Measurements from ENCODE around the gene TNIK.

DNA sequence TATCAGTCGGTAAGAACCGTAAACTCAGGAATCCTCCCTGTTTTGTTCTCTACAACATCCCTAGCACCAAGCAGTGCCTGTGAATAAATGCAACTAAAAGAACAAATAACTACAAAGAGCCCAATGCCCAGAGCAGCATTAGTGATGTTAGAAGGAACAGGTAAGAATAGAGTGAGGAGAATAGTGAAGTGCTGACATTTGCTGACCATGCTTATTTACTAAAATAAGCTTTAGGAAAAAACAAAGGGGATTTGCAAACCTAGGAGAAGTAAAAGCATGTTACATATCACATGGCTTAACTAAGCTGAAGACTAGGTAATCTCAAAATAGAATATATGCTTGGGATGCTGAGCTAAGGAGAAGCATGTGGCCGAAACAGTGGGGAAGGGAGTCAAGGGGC lies 247.6 kb downstream of the TNIK start:
- no peak for TF ChIP-seq CTCF (IDR thresholded peaks at IDR 0.05; ENCODE audit: poor library complexity, severe bottlenecking)
- TF ChIP-seq SMC3 (conservative IDR thresholded peaks at IDR 0.05; ENCODE audit: poor library complexity) = no peak
- TF ChIP-seq EZH2 (IDR thresholded peaks at IDR 0.05; ENCODE audit: borderline replicate concordance, insufficient read depth, low read length, poor library complexity, severe bottlenecking) = no peak
- TF ChIP-seq REST (IDR thresholded peaks at IDR 0.05; ENCODE audit: borderline replicate concordance) = no peak
- TF ChIP-seq POLR2AphosphoS5 (IDR thresholded peaks at IDR 0.05) = no peak
